Mucosa of stomach (tissue), 1 donor: ENCODE results near the gene SIRPA.

Source experiments
- H3K27me3 ChIP-seq: one replicate; pipeline ENCODE4 v1.7.0; 2013; ENCODE audit warnings: mild to moderate bottlenecking, low read length; ENCODE audit not compliant: control insufficient read depth, insufficient read depth
- H3K36me3 ChIP-seq: one replicate; pipeline ENCODE4 v1.7.0; 2013; ENCODE audit warnings: low read length; ENCODE audit not compliant: control insufficient read depth, insufficient read depth
- H3K4me1 ChIP-seq: one replicate; pipeline ENCODE4 v1.7.0; 2013; ENCODE audit warnings: mild to moderate bottlenecking, low read length; ENCODE audit not compliant: control insufficient read depth, insufficient read depth
- H3K4me3 ChIP-seq: one replicate; pipeline ENCODE4 v1.7.0; 2013; ENCODE audit warnings: low read length
- H3K9ac ChIP-seq: one replicate; pipeline ENCODE4 v1.7.0; 2013; ENCODE audit warnings: mild to moderate bottlenecking, low read length, moderate library complexity
- H3K9me3 ChIP-seq: one replicate; pipeline ENCODE4 v1.7.0; 2013; ENCODE audit warnings: mild to moderate bottlenecking, low read length, moderate library complexity; ENCODE audit not compliant: control insufficient read depth
- donor health status: Pancreatic carcinoma.

The SIRPA gene

GRCh38 chr20:1942061-1942460 is 46.9 kb downstream of the SIRPA start:
- H3K9ac ChIP-seq, result no peak overlapping the region
- H3K36me3 ChIP-seq, result no peaks in the 10 kb centered on the region
- H3K4me1 ChIP-seq, result no peaks in the 10 kb centered on the region
- H3K9me3 ChIP-seq, result no peaks in the 10 kb centered on the region
- H3K27me3 ChIP-seq, result peaks cover 16% of the 10 kb centered on the region
- H3K4me3 ChIP-seq, result no peak overlapping the region

- no peaks in the 10 kb centered on the region for H3K9me3 ChIP-seq
- H3K4me3 ChIP-seq, result no peak overlapping the region
- H3K4me1 ChIP-seq, result no peaks in the 10 kb centered on the region
- peaks cover 23% of the 10 kb centered on the region for H3K27me3 ChIP-seq
- H3K9ac ChIP-seq, result no peak overlapping the region
- no peaks in the 10 kb centered on the region for H3K36me3 ChIP-seq
These were observed 47.5 kb downstream of the SIRPA start for GRCh38 chr20:1942486-1943274.

- no peaks in the 10 kb centered on the region for H3K36me3 ChIP-seq
- H3K4me3 ChIP-seq, result no peak overlapping the region
- no peaks in the 10 kb centered on the region for H3K9me3 ChIP-seq
- H3K4me1 ChIP-seq, result no peaks in the 10 kb centered on the region
- no peak overlapping the region for H3K9ac ChIP-seq
- peaks cover 24% of the 10 kb centered on the region for H3K27me3 ChIP-seq
These were observed 48.2 kb downstream of the SIRPA start for GRCh38 chr20:1943275-1944002.

GRCh38 chr20:1944345-1945091 is 49.3 kb downstream of the SIRPA start:
- H3K27me3 ChIP-seq, result peaks cover 29% of the 10 kb centered on the region
- H3K4me3 ChIP-seq, result no peak overlapping the region
- H3K9me3 ChIP-seq, result no peaks in the 10 kb centered on the region
- H3K36me3 ChIP-seq, result no peaks in the 10 kb centered on the region
- no peaks in the 10 kb centered on the region for H3K4me1 ChIP-seq
- H3K9ac ChIP-seq, result no peak overlapping the region

- H3K9ac ChIP-seq, result no peak overlapping the region
- no peaks in the 10 kb centered on the region for H3K36me3 ChIP-seq
- H3K27me3 ChIP-seq, result peaks cover 29% of the 10 kb centered on the region
- H3K4me1 ChIP-seq, result no peaks in the 10 kb centered on the region
- no peaks in the 10 kb centered on the region for H3K9me3 ChIP-seq
- no peak overlapping the region for H3K4me3 ChIP-seq
These were observed 50.0 kb downstream of the SIRPA start for GRCh38 chr20:1945134-1945618.

GRCh38 chr20:1945660-1946059 is 50.5 kb downstream of the SIRPA start:
- H3K36me3 ChIP-seq, result no peaks in the 10 kb centered on the region
- no peaks in the 10 kb centered on the region for H3K9me3 ChIP-seq
- peaks cover 29% of the 10 kb centered on the region for H3K27me3 ChIP-seq
- no peaks in the 10 kb centered on the region for H3K4me1 ChIP-seq
- no peak overlapping the region for H3K9ac ChIP-seq
- no peak overlapping the region for H3K4me3 ChIP-seq

- H3K9ac ChIP-seq, result no peak overlapping the region
- no peak overlapping the region for H3K4me3 ChIP-seq
- H3K4me1 ChIP-seq, result no peaks in the 10 kb centered on the region
These were observed 51.2 kb downstream of the SIRPA start for GRCh38 chr20:1946442-1946761.

GRCh38 chr20:1946762-1947534 is 51.7 kb downstream of the SIRPA start:
- H3K4me1 ChIP-seq, result no peaks in the 10 kb centered on the region
- H3K27me3 ChIP-seq, result peaks cover 31% of the 10 kb centered on the region
- H3K36me3 ChIP-seq, result no peaks in the 10 kb centered on the region
- no peak overlapping the region for H3K9ac ChIP-seq
- H3K9me3 ChIP-seq, result no peaks in the 10 kb centered on the region
- no peak overlapping the region for H3K4me3 ChIP-seq

More at GRCh38 chr20:1946442-1946761, 51.2 kb downstream of the SIRPA start:
- Histone ChIP-seq H3K36me3 (no peaks in the 10 kb centered on the region), H3K27me3 (peaks cover 29% of the 10 kb centered on the region), H3K9me3 (no peaks in the 10 kb centered on the region)

- Histone ChIP-seq H3K27me3 (peaks cover 31% of the 10 kb centered on the region), H3K4me3 (no peak overlapping the region), H3K9ac (no peak overlapping the region), H3K36me3 (no peaks in the 10 kb centered on the region), H3K4me1 (no peaks in the 10 kb centered on the region), H3K9me3 (no peaks in the 10 kb centered on the region)
These were observed 52.3 kb downstream of the SIRPA start for GRCh38 chr20:1947535-1947846.

- H3K9ac ChIP-seq, result no peak overlapping the region
- H3K4me1 ChIP-seq, result no peaks in the 10 kb centered on the region
- H3K27me3 ChIP-seq, result peaks cover 26% of the 10 kb centered on the region
- H3K4me3 ChIP-seq, result no peak overlapping the region
- H3K9me3 ChIP-seq, result no peaks in the 10 kb centered on the region
- no peaks in the 10 kb centered on the region for H3K36me3 ChIP-seq
These were observed 54.3 kb downstream of the SIRPA start for GRCh38 chr20:1949347-1950100.

- Histone ChIP-seq H3K4me3 (no peak overlapping the region), H3K4me1 (no peaks in the 10 kb centered on the region), H3K9ac (no peak overlapping the region), H3K9me3 (no peaks in the 10 kb centered on the region), H3K36me3 (no peaks in the 10 kb centered on the region), H3K27me3 (peaks cover 23% of the 10 kb centered on the region)
These were observed 55.6 kb downstream of the SIRPA start for GRCh38 chr20:1950836-1951235.
